ENCODE measurements around the gene AZI2. TPM values are rescaled to one million over a fixed set of nuclear protein-coding genes. Genes with fewer than 3 reads are reported as not detected.

Gene AZI2
- total RNA-seq, 1 experiment from 2014 or later, result 106 TPM

GRCh38 chr3:28320981-28321380 lies 27.6 kb downstream of the AZI2 start:
- ChIA-PET CTCF (no interaction called here), POLR2A (ENCODE audit: low non-redundant PET) (no interaction called here)
- no peak for DNase-seq (ENCODE audit: low spot score)
- no peak for TF ChIP-seq CTCF (conservative IDR thresholded peaks at IDR 0.05; ENCODE audit: low read depth, low read length)
- no peak for TF ChIP-seq EZH2 (IDR thresholded peaks at IDR 0.05; ENCODE audit: borderline replicate concordance, low read depth, low read length, poor library complexity, severe bottlenecking)
- Histone ChIP-seq H3K27me3 (replicated peaks; ENCODE audit: insufficient read depth, low read depth, low read length, poor library complexity) (no peaks in the 10 kb centered on the region), H3K27ac (ENCODE audit: low read depth, low read length, poor library complexity, severe bottlenecking) (no peak overlapping the region), H3K4me1 (ENCODE audit: insufficient read depth, low read length, poor library complexity, severe bottlenecking) (no peaks in the 10 kb centered on the region), H3K36me3 (ENCODE audit: insufficient read depth, low read length, poor library complexity, severe bottlenecking) (peaks cover 17% of the 10 kb centered on the region), H3K4me3 (ENCODE audit: low read depth, low read length, poor library complexity, severe bottlenecking) (no peak overlapping the region), H3K9me3 (ENCODE audit: low read depth, low read length, poor library complexity, severe bottlenecking) (no peaks in the 10 kb centered on the region)
- intact Hi-C loops (cut with micrococcal nuclease; ENCODE audit: unreplicated experiment), result no loop called here
- BruUV-seq (replicated peaks), result no TSS peak

GRCh38 chr3:28317438-28318022 lies 31.1 kb downstream of the AZI2 start:
- ChIA-PET CTCF (interaction anchor here (0.6 to 1.1 kb wide), 2 partner anchors 605 to 1384 kb away, joined by 5 to 9 read pairs; no protein-coding TSS in a partner anchor), POLR2A (ENCODE audit: low non-redundant PET) (no interaction called here)
- intact Hi-C loops (cut with micrococcal nuclease; ENCODE audit: unreplicated experiment), result loop anchor here (10.0 kb wide), 1 partner anchor 1003 kb away; no protein-coding TSS in a partner anchor
- Histone ChIP-seq H3K27me3 (replicated peaks; ENCODE audit: insufficient read depth, low read depth, low read length, poor library complexity) (no peaks in the 10 kb centered on the region), H3K36me3 (ENCODE audit: insufficient read depth, low read length, poor library complexity, severe bottlenecking) (no peaks in the 10 kb centered on the region), H3K4me3 (ENCODE audit: low read depth, low read length, poor library complexity, severe bottlenecking) (no peak overlapping the region), H3K9me3 (ENCODE audit: low read depth, low read length, poor library complexity, severe bottlenecking) (no peaks in the 10 kb centered on the region), H3K4me1 (ENCODE audit: insufficient read depth, low read length, poor library complexity, severe bottlenecking) (no peaks in the 10 kb centered on the region), H3K27ac (ENCODE audit: low read depth, low read length, poor library complexity, severe bottlenecking) (no peak overlapping the region)
- DNase-seq (ENCODE audit: low spot score), result peak; percentile 71
- BruUV-seq (replicated peaks), result no TSS peak
- TF ChIP-seq CTCF (conservative IDR thresholded peaks at IDR 0.05; ENCODE audit: low read depth, low read length) (peak; percentile 78), EZH2 (IDR thresholded peaks at IDR 0.05; ENCODE audit: borderline replicate concordance, low read depth, low read length, poor library complexity, severe bottlenecking) (no peak)

GRCh38 chr3:28316226-28316625 lies 32.4 kb downstream of the AZI2 start:
- no peak for DNase-seq (ENCODE audit: low spot score)
- CTCF ChIA-PET, result no interaction called here
- no TSS peak for BruUV-seq (replicated peaks)
- Histone ChIP-seq H3K27me3 (replicated peaks; ENCODE audit: insufficient read depth, low read depth, low read length, poor library complexity) (no peaks in the 10 kb centered on the region), H3K36me3 (ENCODE audit: insufficient read depth, low read length, poor library complexity, severe bottlenecking) (no peaks in the 10 kb centered on the region), H3K4me3 (ENCODE audit: low read depth, low read length, poor library complexity, severe bottlenecking) (no peak overlapping the region), H3K9me3 (ENCODE audit: low read depth, low read length, poor library complexity, severe bottlenecking) (no peaks in the 10 kb centered on the region), H3K4me1 (ENCODE audit: insufficient read depth, low read length, poor library complexity, severe bottlenecking) (no peaks in the 10 kb centered on the region), H3K27ac (ENCODE audit: low read depth, low read length, poor library complexity, severe bottlenecking) (no peak overlapping the region)
- POLR2A ChIA-PET (ENCODE audit: low non-redundant PET), result no interaction called here
- TF ChIP-seq CTCF (conservative IDR thresholded peaks at IDR 0.05; ENCODE audit: low read depth, low read length) (no peak), EZH2 (IDR thresholded peaks at IDR 0.05; ENCODE audit: borderline replicate concordance, low read depth, low read length, poor library complexity, severe bottlenecking) (no peak)
- intact Hi-C loops (cut with micrococcal nuclease; ENCODE audit: unreplicated experiment), result loop anchor here (10.0 kb wide), 1 partner anchor 1001 kb away; no protein-coding TSS in a partner anchor
